HG03159 (cell line): ENCODE measurements around the gene NEURL2.
"Not testable (repeated sequence)": the region's sequence is repeated elsewhere in the genome, so short reads cannot be mapped to it uniquely, and the experiment has no call there.

Source experiments
- ATAC-seq: cut with Tn5 transposase; IDR thresholded peaks from one replicate; pipeline ENCODE4 v1.9.1; 2021; ENCODE audit warnings: mild to moderate bottlenecking, moderate library complexity; ENCODE audit not compliant: unreplicated experiment

Gene NEURL2

DNA sequence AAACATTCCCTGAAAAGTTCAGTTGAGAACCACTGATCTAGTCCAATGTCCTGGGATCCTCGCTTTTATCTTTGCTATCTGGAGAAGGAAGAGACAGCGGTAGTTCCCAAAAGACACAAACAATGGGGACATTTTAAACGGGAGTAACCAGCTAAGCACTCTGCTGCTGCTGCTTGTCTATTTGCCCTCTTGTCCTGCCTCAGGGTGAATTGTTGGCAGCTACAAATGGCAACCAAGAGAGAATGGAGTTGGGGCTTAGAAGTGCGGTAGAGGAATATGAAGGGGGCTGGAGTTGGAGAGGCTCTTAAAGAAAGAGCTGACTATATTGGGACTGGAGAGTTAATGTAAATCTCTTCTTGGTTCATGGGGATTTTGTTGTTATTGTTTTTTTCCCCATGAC lies 16.4 kb downstream of the NEURL2 start:
- ATAC-seq, result no peak

DNA sequence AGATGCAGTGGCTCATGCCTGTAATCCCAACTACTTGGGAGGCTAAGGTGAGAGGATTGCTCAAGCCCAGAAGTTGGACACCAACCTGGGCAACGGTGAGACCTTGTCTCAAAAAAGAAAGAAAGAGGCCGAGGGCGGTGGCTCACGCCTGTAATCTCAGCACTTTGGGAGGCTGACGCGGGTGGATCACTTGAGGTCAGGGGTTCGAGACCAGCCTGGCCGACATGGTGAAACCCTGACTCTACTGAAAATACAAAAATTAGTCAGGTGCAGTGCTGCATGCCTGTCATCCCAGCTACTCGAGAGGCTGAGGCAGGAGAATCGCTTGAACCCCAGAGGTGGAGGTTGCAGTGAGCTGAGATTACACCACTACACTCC lies 16.9 kb downstream of the NEURL2 start:
- not testable (repeated sequence) for ATAC-seq

DNA sequence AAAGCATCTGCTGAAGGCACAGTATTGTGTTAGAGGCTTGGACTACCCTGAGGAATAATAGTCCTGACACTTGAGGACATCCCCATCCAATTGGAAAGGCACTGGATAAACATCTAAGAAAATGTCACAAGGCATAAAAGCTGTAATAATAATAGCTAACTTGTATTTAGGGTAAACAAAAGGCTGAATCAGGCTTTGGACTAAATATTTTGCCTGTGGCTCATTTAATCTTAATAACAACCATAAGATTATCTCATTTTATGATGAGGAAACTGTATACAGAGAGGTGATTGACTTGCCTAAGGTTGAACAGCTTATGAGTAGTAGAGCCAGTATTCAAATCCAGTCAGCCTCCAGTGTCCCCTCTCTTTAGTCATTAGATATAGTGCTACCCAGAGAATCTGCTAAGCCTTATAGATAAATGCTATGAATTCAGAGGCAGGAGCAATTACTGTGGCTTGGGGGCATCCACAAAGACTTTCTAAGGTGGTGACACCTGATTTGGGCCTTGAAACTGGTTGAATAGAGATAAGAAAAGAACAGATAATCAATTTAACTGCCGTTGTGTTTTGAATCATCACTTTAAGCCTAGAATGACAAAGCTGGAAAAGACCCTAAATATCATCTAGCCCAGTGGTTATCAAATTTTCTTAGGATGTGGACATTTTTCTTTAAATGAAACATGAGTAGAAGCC lies 17.5 kb downstream of the NEURL2 start:
- no peak for ATAC-seq

GRCh38 chr20:45872626-45873025 lies 18.4 kb downstream of the NEURL2 start:
- no peak for ATAC-seq

- ATAC-seq, result no peak
Measured at GRCh38 chr20:45867819-45868176, 23.2 kb downstream of the NEURL2 start.

- ATAC-seq, result no peak
Measured at GRCh38 chr20:45867136-45867818, 23.7 kb downstream of the NEURL2 start.

DNA sequence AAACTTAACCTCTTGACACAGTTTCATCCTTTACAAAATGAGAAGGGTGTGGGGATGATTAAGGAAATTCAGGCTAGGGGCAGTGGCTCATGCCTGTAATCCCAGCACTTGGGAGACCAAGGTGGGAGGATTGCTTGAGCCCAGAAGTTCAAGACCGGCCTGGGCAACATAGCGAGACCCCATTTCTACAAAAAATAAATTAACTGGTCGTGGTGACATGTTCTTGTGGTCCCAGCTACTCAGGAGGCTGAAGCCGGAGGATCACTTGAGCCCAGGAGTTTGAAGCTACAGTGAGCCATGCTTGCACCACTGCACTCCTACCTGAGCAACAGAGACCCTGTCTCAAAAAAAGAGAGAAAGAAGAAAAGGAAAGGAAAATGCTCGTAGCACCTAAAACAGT lies 24.6 kb downstream of the NEURL2 start:
- no peak for ATAC-seq

GRCh38 chr20:45863543-45864470 lies 27.2 kb downstream of the NEURL2 start:
- ATAC-seq, result no peak

DNA sequence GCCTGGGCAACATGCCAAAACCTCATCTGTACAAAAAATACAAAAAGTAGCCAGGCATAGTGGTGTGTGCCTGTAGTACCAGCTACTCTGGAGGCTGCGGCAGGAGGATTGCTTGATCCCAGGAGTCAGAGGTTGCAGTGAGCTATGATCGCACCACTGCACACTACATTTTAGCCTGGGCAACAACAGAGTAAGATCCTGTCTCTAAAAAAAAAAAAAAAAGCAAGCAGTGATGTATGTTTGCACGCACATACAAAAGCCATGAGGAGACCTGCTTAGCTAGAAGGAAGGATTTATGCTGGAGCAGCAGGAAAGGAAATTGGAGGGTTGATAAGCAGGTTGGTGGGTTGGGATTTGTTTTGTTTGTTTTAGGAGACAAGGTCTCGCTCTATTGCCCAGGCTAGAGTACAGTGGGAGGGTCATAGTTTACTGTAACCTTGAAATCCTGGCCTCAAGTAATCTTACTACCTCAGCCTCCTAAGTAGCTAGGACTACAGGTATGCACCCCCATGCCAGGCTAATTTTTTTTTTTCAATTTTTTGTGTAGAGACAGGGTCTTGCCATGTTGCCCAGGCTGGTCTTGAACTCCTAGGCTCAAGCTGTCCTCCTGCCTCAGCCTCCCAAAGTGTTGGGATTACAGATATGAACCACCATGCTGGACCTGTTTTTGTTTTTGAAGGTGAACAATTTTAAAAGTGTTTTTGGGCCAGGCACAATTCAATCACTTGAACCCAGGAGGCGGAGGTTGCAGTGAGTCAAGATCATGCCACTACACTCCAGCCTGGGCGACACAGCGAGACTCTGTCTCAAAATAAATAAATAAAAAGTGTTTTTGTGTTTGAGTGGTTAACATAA lies 29.6 kb downstream of the NEURL2 start:
- ATAC-seq, result no peak

DNA sequence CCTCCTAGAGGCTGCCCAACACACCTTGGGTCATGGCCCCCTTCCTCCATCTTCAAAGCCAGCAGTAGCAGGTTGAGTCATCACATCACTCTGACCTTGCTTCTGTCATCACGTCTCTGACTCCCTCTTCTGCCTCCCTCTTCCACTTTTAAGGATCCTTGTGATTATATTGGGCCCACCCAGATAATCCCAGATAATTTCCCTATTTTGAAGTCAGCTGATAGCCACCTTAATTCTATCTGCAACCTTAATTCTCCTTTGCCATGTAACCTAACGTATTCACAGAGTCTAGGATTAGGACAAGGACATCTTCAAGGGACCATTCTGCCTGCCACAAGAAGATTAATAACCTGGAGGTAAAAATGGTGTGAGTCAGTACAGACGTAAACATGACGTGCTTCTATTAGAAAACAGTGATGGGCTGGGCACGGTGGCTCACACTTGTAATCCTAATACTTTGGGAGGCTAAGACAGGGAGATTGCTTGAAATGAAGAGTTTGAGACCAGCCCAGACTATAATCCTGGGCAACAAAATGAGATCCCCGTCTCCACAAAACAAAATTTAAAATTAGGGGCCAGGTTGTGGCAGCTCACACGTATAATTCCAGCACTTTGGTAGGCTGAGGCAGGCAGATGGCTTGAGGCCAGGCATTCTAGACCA lies 30.3 kb downstream of the NEURL2 start:
- ATAC-seq, result no peak

- ATAC-seq, result no peak
Measured at GRCh38 chr20:45859916-45860315, 31.1 kb downstream of the NEURL2 start.

DNA sequence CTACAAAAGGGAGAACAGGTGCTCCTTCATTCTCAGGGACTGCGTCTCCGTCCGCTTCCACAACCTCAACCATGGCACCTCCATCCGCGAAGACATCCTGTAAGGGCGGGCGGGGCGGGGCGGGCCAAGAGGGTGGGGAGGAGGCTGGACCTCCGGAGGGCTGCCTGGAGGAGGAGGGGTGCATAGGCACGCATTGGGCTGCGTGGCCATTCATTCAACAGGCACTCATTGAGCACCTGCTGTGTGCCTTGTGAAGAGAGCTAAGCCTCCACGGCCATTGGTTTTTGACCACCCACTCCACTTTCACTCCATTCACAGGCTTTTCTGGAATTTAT lies 33.2 kb downstream of the NEURL2 start:
- peak; percentile 26 for ATAC-seq

DNA sequence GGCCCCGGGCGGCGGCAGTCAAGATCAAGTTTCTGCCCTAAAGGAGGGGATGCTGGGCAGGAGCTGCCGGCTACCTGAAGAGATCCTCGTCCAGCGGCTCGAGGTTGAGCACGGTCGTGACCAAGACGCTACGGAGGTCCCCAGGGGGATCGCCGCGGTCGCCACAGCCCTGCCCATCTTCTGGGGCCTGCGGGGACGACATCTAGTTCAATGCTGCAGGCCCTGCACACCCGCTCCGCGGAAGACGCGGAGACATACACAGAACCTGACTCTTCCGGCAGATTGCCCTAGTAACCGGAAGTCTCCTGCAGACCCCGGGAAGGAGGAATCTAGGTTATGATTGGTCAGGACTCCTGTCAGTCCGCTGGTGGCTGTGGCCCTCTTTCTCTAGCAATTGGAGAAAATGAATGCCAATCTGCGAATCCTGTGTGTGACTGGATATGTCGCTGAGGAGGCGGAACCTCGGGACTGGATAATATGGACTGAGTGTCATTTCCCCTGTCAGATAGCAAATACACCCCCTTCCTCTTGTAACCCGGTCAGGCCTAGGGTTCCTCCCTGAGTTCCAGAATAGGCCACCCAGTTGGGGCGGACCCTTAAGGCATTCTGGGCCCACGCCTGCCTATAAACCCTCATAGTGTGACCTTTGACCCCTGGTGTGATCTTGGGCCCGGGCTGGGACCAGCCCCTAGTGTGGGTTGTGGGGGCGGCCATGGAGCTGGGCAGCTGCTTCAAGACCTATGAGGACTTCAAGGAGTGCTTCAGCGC lies 33.7 kb downstream of the NEURL2 start, which contains the start of the genes ACOT8 and ZSWIM3:
TSS of gene ACOT8 (minus strand) at position 279 of the 768 bp plus-strand sequence. CDS start at position 202, 77 bp downstream.
TSS of gene ZSWIM3 (plus strand) at position 501 of the 768 bp plus-strand sequence. CDS start at position 713, 212 bp downstream.
- ATAC-seq, result peak; percentile 95

- ATAC-seq, result no peak
Measured at GRCh38 chr20:45853484-45853883, 37.5 kb downstream of the NEURL2 start.

DNA sequence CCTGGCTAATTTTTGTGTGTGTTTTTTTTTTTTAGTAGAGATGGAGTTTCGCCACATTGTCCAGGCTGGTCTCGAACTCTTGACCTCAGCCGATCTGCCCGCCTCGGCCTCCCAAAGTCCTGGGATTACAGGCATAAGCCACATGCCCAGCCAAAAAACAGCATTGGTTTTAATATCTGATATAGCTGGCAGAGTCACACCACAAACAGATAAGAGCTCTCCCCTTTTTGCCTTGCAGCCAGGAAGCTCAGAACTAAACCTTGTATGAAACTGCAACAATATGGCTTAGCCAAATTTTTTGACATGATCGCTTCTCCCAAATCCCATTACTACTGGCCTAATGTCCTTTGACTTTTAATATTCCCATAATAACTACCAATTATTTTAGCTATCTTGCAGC lies 38.7 kb downstream of the NEURL2 start:
- ATAC-seq, result no peak

DNA sequence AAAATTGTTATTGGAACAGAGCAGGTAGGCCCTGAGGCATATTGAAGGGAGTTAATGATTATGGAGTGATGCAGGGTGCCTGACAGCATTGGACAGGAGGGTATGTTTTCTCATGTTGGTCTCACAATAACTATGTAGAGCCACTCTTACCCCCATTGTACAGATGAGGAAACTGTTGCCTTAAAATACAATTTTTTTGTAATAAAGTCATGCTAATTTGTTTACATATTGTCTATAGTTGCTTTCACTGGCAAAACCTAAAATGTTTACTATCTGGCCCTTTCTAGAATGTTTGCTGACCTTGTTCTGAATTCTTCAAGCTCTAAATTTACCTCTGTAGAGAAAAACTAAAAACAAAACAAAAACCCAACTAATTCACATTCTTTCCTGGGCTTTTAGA lies 39.5 kb downstream of the NEURL2 start:
- no peak for ATAC-seq

GRCh38 chr20:45850926-45851325 lies 40.1 kb downstream of the NEURL2 start:
- no peak for ATAC-seq

DNA sequence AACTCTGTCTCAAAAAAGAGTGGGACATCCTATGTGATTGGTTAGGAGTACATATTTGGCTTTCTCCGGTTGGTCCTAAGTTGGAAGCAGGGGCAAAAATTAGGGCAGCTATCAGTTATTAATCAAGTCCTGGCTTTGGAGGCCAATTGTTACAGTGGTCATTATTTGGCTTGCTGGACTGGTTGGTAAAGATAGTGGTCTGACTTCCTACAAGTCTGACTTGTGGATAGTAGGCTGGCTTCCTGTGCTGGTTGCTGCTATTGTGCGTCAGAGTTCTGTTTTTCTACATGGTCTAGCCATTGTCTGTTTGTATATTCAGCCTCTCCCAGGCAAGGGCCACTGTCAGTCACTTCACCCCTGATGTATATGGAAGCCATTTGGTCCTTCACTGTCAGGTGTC lies 40.8 kb downstream of the NEURL2 start:
- ATAC-seq, result no peak

DNA sequence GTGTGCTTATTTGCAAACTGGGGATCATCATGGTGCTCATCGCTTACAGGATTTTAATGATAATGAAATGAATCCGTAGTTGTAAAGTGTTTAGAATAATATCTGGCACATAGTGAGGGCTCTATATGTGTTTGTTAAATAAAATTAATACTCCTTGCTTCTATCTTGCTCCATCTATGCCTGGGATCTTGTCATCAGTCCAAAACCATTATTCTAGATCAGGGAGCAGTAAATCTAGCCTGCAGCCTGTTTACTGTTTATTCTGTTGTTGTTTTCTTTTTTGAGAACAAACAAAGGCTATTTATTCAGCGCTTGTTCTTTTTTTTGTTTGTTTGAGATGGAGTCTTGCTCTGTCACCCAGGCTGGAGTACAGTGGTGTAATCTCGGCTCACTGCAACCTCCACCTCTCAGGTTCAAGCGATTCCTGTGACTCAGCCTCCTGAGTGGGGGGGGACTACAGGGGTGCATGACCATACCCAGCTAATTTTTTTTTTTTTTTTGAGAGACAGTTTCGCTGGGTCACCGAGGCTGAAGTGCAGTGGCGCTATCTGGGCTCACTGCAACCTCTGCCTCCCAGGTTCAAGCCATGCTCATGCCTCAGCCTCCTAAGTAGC lies 41.9 kb downstream of the NEURL2 start:
- ATAC-seq, result no peak
